ENCODE measurements around the gene BCL2. TPM values are rescaled to one million over a fixed set of nuclear protein-coding genes. Genes with fewer than 3 reads are reported as not detected.

The BCL2 gene
- total and polyA plus RNA-seq, 3 experiments from 2014 or later, result 29.8 to 60.5 (median 58.9) TPM

DNA sequence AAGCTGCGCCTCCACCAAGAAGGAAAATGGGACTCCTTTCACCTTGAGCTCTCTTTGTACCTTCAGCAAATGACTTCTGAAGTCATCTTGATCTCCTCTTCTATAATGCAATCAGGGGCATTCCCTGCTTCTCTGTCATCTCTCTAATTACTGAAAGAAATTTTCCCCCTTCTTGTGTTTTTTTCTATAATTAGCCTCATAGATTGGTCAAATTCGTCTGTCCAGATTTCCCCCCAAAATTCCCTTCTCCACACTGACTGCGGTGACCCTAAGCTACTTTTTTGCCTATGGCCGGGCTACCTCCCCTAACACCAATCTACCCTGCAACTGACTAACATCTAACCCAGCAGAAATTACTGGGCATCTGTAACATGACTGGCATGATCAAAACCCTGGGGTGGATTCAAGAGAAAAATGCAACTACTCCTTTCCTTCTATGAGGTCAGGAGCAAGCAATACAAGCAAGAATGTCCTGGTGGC is 168.6 kb downstream of the BCL2 start:
- peak overlapping the region; percentile 60 to 99 (median 84) for H3K27ac Mint-ChIP-seq
- Histone ChIP-seq H3K4me3 (ENCODE audit: low read length) (no peak overlapping the region), H3K27me3 (ENCODE audit: insufficient read depth, low read length, poor library complexity, severe bottlenecking) (no peaks in the 10 kb centered on the region), H3K36me3 (ENCODE audit: insufficient read depth, low read length) (no peaks in the 10 kb centered on the region), H3K4me1 (ENCODE audit: insufficient read depth, low read length) (peaks cover 58% of the 10 kb centered on the region), H3K9me3 (ENCODE audit: low read length) (no peaks in the 10 kb centered on the region), H3K27ac (ENCODE audit: low read depth, low read length) (no peak overlapping the region)
- H3K4me3 Mint-ChIP-seq, result peak overlapping the region in 5 of 7 donors; percentile 16 to 85 (median 17)
- CTCF ChIA-PET, result interaction anchor here (1.0 to 13.8 kb wide), 10 partner anchors 9 to 172 kb away, joined by 3 to 144 read pairs (median 4); partner anchors contain the start of gene BCL2
- DNase-seq, result no peak
- peaks cover 61 to 79% (median 78%) of the 10 kb centered on the region in 3 donors for H3K4me1 Mint-ChIP-seq
- H3K27me3 Mint-ChIP-seq, result no peaks in the 10 kb centered on the region
- H3K36me3 Mint-ChIP-seq, result peaks cover 0 to 23% (median 6%) of the 10 kb centered on the region in 3 donors
- H3K9me3 Mint-ChIP-seq, result no peaks in the 10 kb centered on the region
- POLR2A ChIA-PET, result interaction anchor here (0.7 to 1.9 kb wide), 2 partner anchors 11 to 169 kb away, joined by 4 to 9 read pairs; partner anchors contain the start of gene BCL2

GRCh38 chr18:63150326-63150725 is 169.2 kb downstream of the BCL2 start:
- DNase-seq, result no peak
- H3K4me3 Mint-ChIP-seq, result peak overlapping the region in 1 of 7 donors; percentile 6
- H3K36me3 ChIP-seq (ENCODE audit: insufficient read depth, low read length), result no peaks in the 10 kb centered on the region
- H3K27me3 Mint-ChIP-seq, result no peaks in the 10 kb centered on the region
- H3K4me1 ChIP-seq (ENCODE audit: insufficient read depth, low read length), result peaks cover 51% of the 10 kb centered on the region
- POLR2A ChIA-PET, result no interaction called here
- CTCF ChIA-PET, result interaction anchor here (1.2 to 13.8 kb wide), 5 partner anchors 9 to 173 kb away, joined by 3 to 144 read pairs (median 7); partner anchors contain the start of gene BCL2
- H3K9me3 Mint-ChIP-seq, result no peaks in the 10 kb centered on the region
- peaks cover 0 to 26% (median 6%) of the 10 kb centered on the region in 3 donors for H3K36me3 Mint-ChIP-seq
- H3K27ac ChIP-seq (ENCODE audit: low read depth, low read length), result no peak overlapping the region
- peaks cover 58 to 77% (median 77%) of the 10 kb centered on the region in 3 donors for H3K4me1 Mint-ChIP-seq
- peak overlapping the region in 5 of 8 donors; percentile 24 to 93 (median 61) for H3K27ac Mint-ChIP-seq
- no peaks in the 10 kb centered on the region for H3K27me3 ChIP-seq (ENCODE audit: insufficient read depth, low read length, poor library complexity, severe bottlenecking)
- H3K9me3 ChIP-seq (ENCODE audit: low read length), result no peaks in the 10 kb centered on the region
- no peak overlapping the region for H3K4me3 ChIP-seq (ENCODE audit: low read length)

GRCh38 chr18:63149302-63149587 is 170.3 kb downstream of the BCL2 start:
- ChIA-PET POLR2A (no interaction called here), CTCF (interaction anchor here (1.5 to 13.8 kb wide), 2 partner anchors 11 to 169 kb away, joined by 3 to 144 read pairs; partner anchors contain the start of gene BCL2)
- Mint-ChIP-seq H3K27ac (peak overlapping the region in 6 of 8 donors; percentile 32 to 82 (median 49)), H3K27me3 (no peaks in the 10 kb centered on the region), H3K4me3 (peak overlapping the region in 2 of 7 donors; percentile 20 to 29), H3K36me3 (peaks cover 0 to 28% (median 8%) of the 10 kb centered on the region in 3 donors), H3K9me3 (no peaks in the 10 kb centered on the region), H3K4me1 (peaks cover 50 to 71% (median 70%) of the 10 kb centered on the region in 3 donors)
- DNase-seq, result no peak
- Histone ChIP-seq H3K27me3 (ENCODE audit: insufficient read depth, low read length, poor library complexity, severe bottlenecking) (no peaks in the 10 kb centered on the region), H3K4me1 (ENCODE audit: insufficient read depth, low read length) (peaks cover 40% of the 10 kb centered on the region), H3K9me3 (ENCODE audit: low read length) (no peaks in the 10 kb centered on the region), H3K4me3 (ENCODE audit: low read length) (no peak overlapping the region), H3K36me3 (ENCODE audit: insufficient read depth, low read length) (no peaks in the 10 kb centered on the region), H3K27ac (ENCODE audit: low read depth, low read length) (no peak overlapping the region)

- H3K9me3 Mint-ChIP-seq, result no peaks in the 10 kb centered on the region
- Histone ChIP-seq H3K4me3 (ENCODE audit: low read length) (no peak overlapping the region), H3K27me3 (ENCODE audit: insufficient read depth, low read length, poor library complexity, severe bottlenecking) (no peaks in the 10 kb centered on the region), H3K9me3 (ENCODE audit: low read length) (no peaks in the 10 kb centered on the region), H3K4me1 (ENCODE audit: insufficient read depth, low read length) (peaks cover 35% of the 10 kb centered on the region), H3K36me3 (ENCODE audit: insufficient read depth, low read length) (no peaks in the 10 kb centered on the region), H3K27ac (ENCODE audit: low read depth, low read length) (no peak overlapping the region)
- DNase-seq, result no peak
- peaks cover 0 to 31% (median 11%) of the 10 kb centered on the region in 3 donors for H3K36me3 Mint-ChIP-seq
- H3K4me1 Mint-ChIP-seq, result peaks cover 50 to 71% (median 70%) of the 10 kb centered on the region in 3 donors
- peak overlapping the region in 4 of 8 donors; percentile 17 to 79 (median 49) for H3K27ac Mint-ChIP-seq
- POLR2A ChIA-PET, result interaction anchor here (1.0 kb wide), 1 partner anchor 12 kb away, joined by 6 read pairs; no protein-coding TSS in a partner anchor
- H3K4me3 Mint-ChIP-seq, result peak overlapping the region in 1 of 7 donors; percentile 29
- H3K27me3 Mint-ChIP-seq, result no peaks in the 10 kb centered on the region
- CTCF ChIA-PET, result interaction anchor here (1.3 to 13.8 kb wide), 4 partner anchors 10 to 170 kb away, joined by 3 to 144 read pairs (median 3); partner anchors contain the start of gene BCL2
Observed at GRCh38 chr18:63148449-63149301, 170.9 kb downstream of the BCL2 start.

- no peaks in the 10 kb centered on the region for H3K9me3 Mint-ChIP-seq
- Histone ChIP-seq H3K36me3 (ENCODE audit: insufficient read depth, low read length) (no peaks in the 10 kb centered on the region), H3K27me3 (ENCODE audit: insufficient read depth, low read length, poor library complexity, severe bottlenecking) (no peaks in the 10 kb centered on the region), H3K4me3 (ENCODE audit: low read length) (no peak overlapping the region), H3K27ac (ENCODE audit: low read depth, low read length) (no peak overlapping the region), H3K9me3 (ENCODE audit: low read length) (no peaks in the 10 kb centered on the region), H3K4me1 (ENCODE audit: insufficient read depth, low read length) (peaks cover 28% of the 10 kb centered on the region)
- peaks cover 44 to 69% (median 69%) of the 10 kb centered on the region in 3 donors for H3K4me1 Mint-ChIP-seq
- no peak for DNase-seq
- H3K27ac Mint-ChIP-seq, result no peak overlapping the region
- H3K27me3 Mint-ChIP-seq, result no peaks in the 10 kb centered on the region
- CTCF ChIA-PET, result interaction anchor here (1.3 to 13.8 kb wide), 4 partner anchors 17 to 170 kb away, joined by 3 to 144 read pairs (median 22); partner anchors contain the start of gene BCL2
- peaks cover 0 to 32% (median 11%) of the 10 kb centered on the region in 3 donors for H3K36me3 Mint-ChIP-seq
- POLR2A ChIA-PET, result interaction anchor here (1.0 kb wide), 1 partner anchor 11 kb away, joined by 6 read pairs; no protein-coding TSS in a partner anchor
- H3K4me3 Mint-ChIP-seq, result no peak overlapping the region
Observed at GRCh38 chr18:63147973-63148372, 171.6 kb downstream of the BCL2 start.

GRCh38 chr18:63146828-63147409 is 172.7 kb downstream of the BCL2 start:
- Mint-ChIP-seq H3K27ac (peak overlapping the region in 1 of 8 donors; percentile 22), H3K36me3 (peaks cover 0 to 38% (median 15%) of the 10 kb centered on the region in 3 donors), H3K4me3 (no peak overlapping the region), H3K9me3 (no peaks in the 10 kb centered on the region), H3K4me1 (peaks cover 38 to 64% (median 63%) of the 10 kb centered on the region in 3 donors), H3K27me3 (no peaks in the 10 kb centered on the region)
- peaks cover 19% of the 10 kb centered on the region for H3K4me1 ChIP-seq (ENCODE audit: insufficient read depth, low read length)
- no peaks in the 10 kb centered on the region for H3K9me3 ChIP-seq (ENCODE audit: low read length)
- H3K27me3 ChIP-seq (ENCODE audit: insufficient read depth, low read length, poor library complexity, severe bottlenecking), result no peaks in the 10 kb centered on the region
- no peak for DNase-seq
- H3K4me3 ChIP-seq (ENCODE audit: low read length), result no peak overlapping the region
- H3K27ac ChIP-seq (ENCODE audit: low read depth, low read length), result no peak overlapping the region
- H3K36me3 ChIP-seq (ENCODE audit: insufficient read depth, low read length), result no peaks in the 10 kb centered on the region
- POLR2A ChIA-PET, result no interaction called here
- CTCF ChIA-PET, result interaction anchor here (1.6 to 13.8 kb wide), 3 partner anchors 16 to 171 kb away, joined by 3 to 144 read pairs (median 41); partner anchors contain the start of gene BCL2

DNA sequence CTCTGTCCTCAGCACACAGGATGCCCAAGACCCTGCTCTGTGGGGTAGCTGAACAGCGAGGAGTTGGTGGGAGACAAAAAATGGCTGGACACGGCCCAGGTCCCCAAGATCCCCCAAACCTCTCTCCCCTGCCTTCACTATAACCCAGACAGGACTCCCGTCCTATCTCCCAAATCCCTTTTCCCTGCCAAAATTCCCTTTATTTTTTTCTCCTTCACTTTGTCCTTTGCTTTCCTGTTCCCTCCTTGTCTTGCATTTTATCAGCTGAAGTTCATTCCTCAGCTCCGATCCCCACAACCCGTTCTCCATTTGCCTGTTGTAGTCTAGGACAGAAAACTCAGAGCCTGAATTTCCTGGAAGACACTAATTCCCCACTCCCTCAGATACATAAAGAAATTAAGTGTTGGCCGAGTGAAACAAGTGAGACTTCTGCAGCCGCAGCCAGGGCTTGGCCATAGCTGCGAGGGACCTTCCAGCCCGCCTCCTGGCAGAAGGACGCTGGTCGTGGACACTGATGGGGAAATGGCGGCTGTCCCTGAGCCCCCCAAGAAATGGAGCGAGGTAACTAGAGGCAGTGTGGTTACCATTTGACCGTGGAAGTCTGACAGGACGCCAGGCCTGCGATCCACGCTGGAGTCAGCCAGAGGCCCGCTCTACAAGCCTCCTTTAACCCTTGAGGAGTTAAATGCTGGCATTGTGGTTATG is 173.6 kb downstream of the BCL2 start:
- peaks cover 3 to 47% (median 22%) of the 10 kb centered on the region in 3 donors for H3K36me3 Mint-ChIP-seq

More for the DNA sequence above, 173.6 kb downstream of the BCL2 start:
- Histone ChIP-seq H3K9me3 (ENCODE audit: low read length) (no peaks in the 10 kb centered on the region), H3K27me3 (ENCODE audit: insufficient read depth, low read length, poor library complexity, severe bottlenecking) (no peaks in the 10 kb centered on the region), H3K4me3 (ENCODE audit: low read length) (no peak overlapping the region), H3K36me3 (ENCODE audit: insufficient read depth, low read length) (no peaks in the 10 kb centered on the region), H3K27ac (ENCODE audit: low read depth, low read length) (no peak overlapping the region), H3K4me1 (ENCODE audit: insufficient read depth, low read length) (peaks cover 10% of the 10 kb centered on the region)
- Mint-ChIP-seq H3K4me1 (peaks cover 33 to 63% (median 59%) of the 10 kb centered on the region in 3 donors), H3K27ac (peak overlapping the region in 2 of 8 donors; percentile 59 to 90), H3K27me3 (no peaks in the 10 kb centered on the region), H3K9me3 (no peaks in the 10 kb centered on the region), H3K4me3 (peak overlapping the region in 2 of 7 donors; percentile 21 to 44)
- ChIA-PET CTCF (interaction anchor here (1.0 to 13.8 kb wide), 4 partner anchors 15 to 177 kb away, joined by 4 to 144 read pairs (median 32); partner anchors contain the start of gene BCL2), POLR2A (no interaction called here)
- no peak for DNase-seq

Measured in CD8-positive, alpha-beta memory T cell (primary cell).